Fibroblast of pulmonary artery (primary cell): ENCODE measurements around the gene PLEKHA6.

Experiments used
- DNase-seq: peaks from one replicate; pipeline ENCODE4 v3.0.0-alpha.2; 2010; ENCODE audit warnings: low read depth
- H3K4me3 ChIP-seq: replicated peaks from 2 replicates; pipeline ENCODE4 v1.5.1; 2011; ENCODE audit warnings: low read depth, mild to moderate bottlenecking, control low read depth, low read length, moderate library complexity
- TF ChIP-seq, protein P1 (sequence below): IDR thresholded peaks from 2 replicates; pipeline ENCODE4 v1.5.1; 2011; ENCODE audit warnings: mild to moderate bottlenecking, control low read depth, low read length, inconsistent platforms; ENCODE audit errors: missing control alignments

Gene PLEKHA6

DNA sequence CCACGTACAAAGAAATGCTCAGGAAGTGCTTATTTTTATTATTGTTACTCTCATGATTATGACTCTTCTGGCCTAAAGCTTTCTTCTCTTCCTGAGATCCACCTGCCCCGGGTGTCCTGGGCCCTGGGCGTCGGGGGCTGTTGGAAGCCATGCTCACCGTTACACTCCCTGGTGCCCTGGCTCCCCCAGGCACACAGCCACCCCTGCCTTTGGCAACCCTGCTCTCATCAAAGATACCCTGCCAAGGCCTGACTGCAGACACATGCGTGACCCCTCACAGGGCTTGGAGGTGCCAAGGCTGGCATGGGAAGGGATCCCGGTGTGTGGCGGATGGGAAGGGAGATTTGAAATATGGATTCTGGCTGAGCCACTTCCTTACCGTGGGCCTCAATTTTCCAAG is 160.2 kb downstream of the PLEKHA6 start:
- TF ChIP-seq, protein P1, sequence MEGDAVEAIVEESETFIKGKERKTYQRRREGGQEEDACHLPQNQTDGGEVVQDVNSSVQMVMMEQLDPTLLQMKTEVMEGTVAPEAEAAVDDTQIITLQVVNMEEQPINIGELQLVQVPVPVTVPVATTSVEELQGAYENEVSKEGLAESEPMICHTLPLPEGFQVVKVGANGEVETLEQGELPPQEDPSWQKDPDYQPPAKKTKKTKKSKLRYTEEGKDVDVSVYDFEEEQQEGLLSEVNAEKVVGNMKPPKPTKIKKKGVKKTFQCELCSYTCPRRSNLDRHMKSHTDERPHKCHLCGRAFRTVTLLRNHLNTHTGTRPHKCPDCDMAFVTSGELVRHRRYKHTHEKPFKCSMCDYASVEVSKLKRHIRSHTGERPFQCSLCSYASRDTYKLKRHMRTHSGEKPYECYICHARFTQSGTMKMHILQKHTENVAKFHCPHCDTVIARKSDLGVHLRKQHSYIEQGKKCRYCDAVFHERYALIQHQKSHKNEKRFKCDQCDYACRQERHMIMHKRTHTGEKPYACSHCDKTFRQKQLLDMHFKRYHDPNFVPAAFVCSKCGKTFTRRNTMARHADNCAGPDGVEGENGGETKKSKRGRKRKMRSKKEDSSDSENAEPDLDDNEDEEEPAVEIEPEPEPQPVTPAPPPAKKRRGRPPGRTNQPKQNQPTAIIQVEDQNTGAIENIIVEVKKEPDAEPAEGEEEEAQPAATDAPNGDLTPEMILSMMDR, result no peak
- DNase-seq, result no peak
- no peak overlapping the region for H3K4me3 ChIP-seq

DNA sequence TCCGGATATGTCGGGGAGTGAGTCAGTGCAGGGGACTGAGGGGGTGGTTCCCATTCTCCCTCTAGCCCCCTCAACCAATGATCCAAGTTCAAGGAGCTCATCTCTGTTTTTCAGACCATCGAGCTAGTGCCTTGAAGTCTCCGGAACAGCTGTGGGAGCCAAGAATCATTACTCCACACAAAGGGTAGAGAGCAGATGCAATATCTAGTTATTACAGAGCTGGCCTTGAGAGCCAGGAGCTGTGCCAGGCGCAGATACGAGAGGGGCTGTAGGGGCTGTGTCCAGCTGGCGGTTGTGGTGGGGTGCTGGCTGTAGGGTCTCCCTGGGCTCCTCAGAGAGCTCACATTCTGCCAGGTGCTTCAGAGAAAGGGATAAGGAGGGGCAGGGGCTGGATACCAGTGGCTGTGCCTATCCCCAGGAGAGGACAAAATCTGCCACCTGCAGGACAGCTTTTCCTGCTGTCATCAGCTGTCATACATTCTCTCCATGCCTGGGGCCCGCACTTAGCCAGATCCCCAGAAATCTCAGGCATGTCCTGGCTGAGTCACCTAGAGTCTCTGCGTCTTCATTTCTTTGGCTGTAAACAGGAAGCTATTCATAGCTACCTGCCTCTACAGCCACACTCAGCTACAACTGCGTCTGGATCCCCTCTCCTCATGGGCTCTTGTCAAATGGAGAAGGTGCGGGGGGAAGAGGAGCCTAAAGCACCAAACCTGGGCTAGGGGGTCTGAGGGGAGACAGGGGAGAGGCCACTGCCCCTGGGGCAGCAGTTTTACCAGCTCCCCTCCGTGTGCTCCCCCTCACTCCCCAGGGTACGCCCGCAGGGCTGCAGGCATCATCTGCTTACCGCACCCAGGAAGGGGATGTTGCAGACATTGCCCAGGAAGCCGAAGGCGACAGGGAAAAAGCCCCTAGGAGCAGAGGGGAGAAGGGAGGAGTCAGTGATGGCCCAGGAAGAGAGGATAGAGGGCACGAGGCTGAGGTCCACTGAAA is 161.1 kb downstream of the PLEKHA6 start:
- TF ChIP-seq, protein P1, result no peak
- H3K4me3 ChIP-seq, result no peak overlapping the region
- DNase-seq, result peak; percentile 69

DNA sequence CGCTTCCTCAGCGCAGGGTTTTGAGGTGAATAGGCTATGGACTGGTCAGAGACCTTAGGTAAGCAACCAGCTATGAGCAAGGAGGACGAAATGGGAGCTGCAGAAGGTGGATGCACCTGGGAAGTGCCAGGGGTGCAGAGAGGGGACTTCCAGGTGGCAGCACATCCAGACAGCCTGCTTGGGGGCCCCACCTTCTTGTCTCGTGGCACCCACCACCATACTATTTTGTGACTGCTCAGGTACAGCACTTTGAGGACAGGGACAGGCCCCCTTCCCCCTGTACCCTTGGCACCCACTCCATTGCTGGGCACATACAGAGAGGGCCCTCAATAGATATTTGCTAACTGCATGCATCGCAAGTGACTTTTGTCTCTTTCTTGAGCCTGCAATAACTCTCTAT is 162.7 kb downstream of the PLEKHA6 start:
- TF ChIP-seq, protein P1, result no peak
- no peak for DNase-seq
- H3K4me3 ChIP-seq, result no peak overlapping the region

DNA sequence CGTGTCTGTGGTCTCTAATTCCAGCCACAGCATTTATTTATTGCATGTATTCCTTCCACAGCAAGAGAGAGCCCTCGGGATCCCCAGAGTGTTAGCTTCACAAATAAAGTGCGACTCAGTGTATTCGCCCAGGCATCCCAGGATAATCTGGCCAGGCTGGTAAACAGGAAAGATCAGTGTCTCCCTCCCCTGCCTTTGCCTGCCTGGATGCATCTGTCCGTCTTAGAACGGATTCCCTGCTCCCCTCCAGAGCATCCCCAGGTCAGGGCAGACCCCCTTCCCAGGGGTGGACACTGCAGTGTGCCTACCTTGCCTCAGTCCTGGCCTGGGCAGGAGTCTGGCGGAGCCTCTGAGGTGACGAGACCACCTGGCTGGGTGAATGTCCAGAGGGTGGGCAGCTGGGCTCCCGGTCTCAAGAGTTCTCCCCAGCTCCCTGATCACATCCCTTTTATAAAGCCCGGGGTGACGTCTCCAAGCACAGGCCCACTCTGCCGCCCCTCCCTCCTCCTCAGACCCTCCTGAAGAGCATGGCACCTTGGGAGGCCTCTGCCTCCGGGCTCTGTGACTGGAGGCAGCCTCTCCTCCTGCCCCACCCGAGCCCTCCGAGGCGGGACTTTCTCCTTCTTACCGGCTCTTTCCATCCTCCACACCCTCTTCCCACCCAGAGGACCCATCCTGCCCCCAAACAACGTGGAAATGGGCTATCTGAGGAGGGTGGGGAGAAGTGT is 163.5 kb downstream of the PLEKHA6 start, which contains the start of gene KISS1:
Gene KISS1 (minus strand): TSS at position 424 of the 728 bp plus-strand sequence. CDS start 3,615 bp downstream, outside the sequence.
- no peak for DNase-seq
- H3K4me3 ChIP-seq, result no peak within 1 kb of the TSS
- TF ChIP-seq, protein P1, result no peak

DNA sequence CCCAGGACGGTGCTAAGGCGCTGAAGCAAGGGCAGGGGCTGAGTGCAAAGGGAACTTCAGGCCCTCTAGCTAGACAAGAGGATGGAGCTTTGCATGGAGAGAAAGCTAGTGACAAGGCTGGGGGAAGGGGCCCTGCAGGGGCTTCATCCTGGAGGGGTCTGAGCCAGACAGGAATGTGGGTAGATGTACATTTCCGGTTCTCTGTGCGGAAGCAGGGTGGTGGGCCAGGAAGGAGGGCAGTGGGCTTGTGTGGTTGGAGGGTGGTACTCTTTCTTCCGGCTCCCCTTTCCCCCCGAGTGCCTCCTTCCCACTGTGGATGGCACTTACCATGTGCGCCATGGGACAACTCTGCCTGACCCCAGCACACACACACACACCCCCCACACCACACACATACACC is 165.0 kb downstream of the PLEKHA6 start:
- TF ChIP-seq, protein P1, result no peak
- no peak for DNase-seq
- H3K4me3 ChIP-seq, result no peak overlapping the region

DNA sequence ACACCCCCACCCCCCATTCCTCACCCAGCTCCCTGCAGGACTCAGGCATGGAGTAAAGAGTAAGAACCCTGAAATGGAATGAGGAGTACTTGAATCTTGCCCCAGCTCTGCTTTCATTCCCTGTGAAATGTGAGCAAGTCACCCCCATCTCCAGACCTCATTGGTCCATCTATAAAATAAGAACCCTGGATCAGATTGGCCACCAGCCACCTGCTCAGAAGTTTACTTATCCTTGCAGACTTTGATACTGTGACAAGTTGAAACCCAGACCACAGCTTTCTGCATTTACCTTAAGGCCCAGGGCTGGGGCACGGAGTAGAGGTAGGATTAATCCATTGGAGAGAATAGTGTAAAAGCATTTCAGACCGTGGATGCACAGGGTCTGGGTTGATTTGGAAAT is 165.6 kb downstream of the PLEKHA6 start:
- no peak overlapping the region for H3K4me3 ChIP-seq
- TF ChIP-seq, protein P1, result no peak
- DNase-seq, result no peak
